SK-N-SH treated with all-trans-retinoic acid at 6 μM for 48 hours (cell line): ENCODE data around the gene TOMM7.

Experiments used
- ATAC-seq: fragments of 200-7000 bp; cut with Tn5 transposase; 3 replicates; pipeline ENCODE4 v1.9.1; 2020; ENCODE audit warnings: mild to moderate bottlenecking, moderate library complexity
- ARNTL ChIP-seq: fragments of 450-650 bp; formaldehyde crosslinking; IDR thresholded peaks from 2 replicates; pipeline ENCODE4 v1.5.0; 2020; ENCODE audit warnings: low read depth, mild to moderate bottlenecking, moderate library complexity, borderline replicate concordance
- BACH2 ChIP-seq: fragments of 250-450 bp; sonication (Bioruptor Pico); IDR thresholded peaks from 2 replicates; pipeline ENCODE4 v1.9.0; 2021; ENCODE audit warnings: mild to moderate bottlenecking, borderline replicate concordance
- CSDC2 ChIP-seq: fragments of 250-450 bp; sonication (Bioruptor Pico); IDR thresholded peaks from 2 replicates; pipeline ENCODE4 v1.5.0; 2020; ENCODE audit warnings: mild to moderate bottlenecking, moderate library complexity
- ISL1 ChIP-seq: fragments of 250-450 bp; sonication (Bioruptor Pico); IDR thresholded peaks from 2 replicates; pipeline ENCODE4 v2.1.2; 2022; ENCODE audit warnings: mild to moderate bottlenecking, moderate library complexity
- OSR1 ChIP-seq: fragments of 250-450 bp; sonication (Bioruptor Pico); IDR thresholded peaks from 2 replicates; pipeline ENCODE4 v1.8.0; 2022; ENCODE audit warnings: moderate library complexity, mild to moderate bottlenecking, inconsistent platforms
- PPARA ChIP-seq: fragments of 250-450 bp; sonication (Bioruptor Pico); IDR thresholded peaks from 2 replicates; pipeline ENCODE4 v1.5.0; 2020; ENCODE audit warnings: mild to moderate bottlenecking, borderline replicate concordance
- RARB ChIP-seq: fragments of 250-450 bp; sonication (Bioruptor Pico); IDR thresholded peaks from 2 replicates; pipeline ENCODE4 v1.8.0; 2021; ENCODE audit warnings: mild to moderate bottlenecking, moderate library complexity
- SNAI2 ChIP-seq: fragments of 250-450 bp; sonication (Bioruptor Pico); IDR thresholded peaks from 2 replicates; pipeline ENCODE4 v1.5.0; 2020; ENCODE audit warnings: mild to moderate bottlenecking, moderate library complexity
- TCF4 ChIP-seq: fragments of 250-450 bp; sonication (Bioruptor Pico); IDR thresholded peaks from 2 replicates; pipeline ENCODE4 v1.8.0; 2021; ENCODE audit warnings: mild to moderate bottlenecking, moderate library complexity, borderline replicate concordance
- TOX ChIP-seq: fragments of 250-450 bp; sonication (Bioruptor Pico); IDR thresholded peaks from 2 replicates; pipeline ENCODE4 v1.8.0; 2021; ENCODE audit warnings: mild to moderate bottlenecking, moderate library complexity, borderline replicate concordance
- ZC3H10 ChIP-seq: fragments of 250-450 bp; sonication (Bioruptor Pico); IDR thresholded peaks from 2 replicates; pipeline ENCODE4 v1.5.1; 2021; ENCODE audit warnings: mild to moderate bottlenecking, moderate library complexity
- ZFP3 ChIP-seq: fragments of 250-450 bp; sonication (Bioruptor Pico); IDR thresholded peaks from 2 replicates; pipeline ENCODE4 v1.5.0; 2020; ENCODE audit warnings: mild to moderate bottlenecking, moderate library complexity
- ZFP30 ChIP-seq: fragments of 450-650 bp; formaldehyde crosslinking; IDR thresholded peaks from 2 replicates; pipeline ENCODE4 v1.5.0; 2022; ENCODE audit warnings: mild to moderate bottlenecking, moderate library complexity
- ZNF565 ChIP-seq: fragments of 450-650 bp; formaldehyde crosslinking; conservative IDR thresholded peaks from 2 replicates; pipeline ENCODE4 v1.5.0; 2020; ENCODE audit warnings: low read depth, mild to moderate bottlenecking, moderate library complexity
- ZNF70 ChIP-seq: fragments of 450-650 bp; formaldehyde crosslinking; IDR thresholded peaks from 2 replicates; pipeline ENCODE4 v1.5.0; 2020; ENCODE audit warnings: mild to moderate bottlenecking, moderate library complexity
- ZNF8 ChIP-seq: fragments of 450-650 bp; formaldehyde crosslinking; IDR thresholded peaks from 2 replicates; pipeline ENCODE4 v1.5.0; 2020; ENCODE audit warnings: mild to moderate bottlenecking, moderate library complexity
- TF ChIP-seq, protein P1 (sequence below): fragments of 250-450 bp; sonication (Bioruptor Pico); IDR thresholded peaks from 2 replicates; pipeline ENCODE4 v1.5.1; 2020; ENCODE audit warnings: low read depth, mild to moderate bottlenecking, moderate library complexity
- TF ChIP-seq, protein P2 (sequence below): fragments of 250-450 bp; sonication (Bioruptor Pico); IDR thresholded peaks from 2 replicates; pipeline ENCODE4 v1.5.1; 2021; ENCODE audit warnings: mild to moderate bottlenecking, moderate library complexity
- TF ChIP-seq, protein P3 (sequence below): fragments of 250-450 bp; sonication (Bioruptor Pico); IDR thresholded peaks from 2 replicates; pipeline ENCODE4 v1.5.0; 2020; ENCODE audit warnings: mild to moderate bottlenecking, moderate library complexity
- TF ChIP-seq, protein P4 (sequence below): fragments of 250-450 bp; sonication (Bioruptor Pico); IDR thresholded peaks from 2 replicates; pipeline ENCODE4 v1.8.0; 2020; ENCODE audit warnings: mild to moderate bottlenecking, moderate library complexity, borderline replicate concordance
- TF ChIP-seq, protein P5 (sequence below): fragments of 250-450 bp; sonication (Bioruptor Pico); IDR thresholded peaks from 2 replicates; pipeline ENCODE4 v1.8.0; 2021; ENCODE audit warnings: low read depth, mild to moderate bottlenecking, moderate library complexity, borderline replicate concordance

Gene TOMM7

DNA sequence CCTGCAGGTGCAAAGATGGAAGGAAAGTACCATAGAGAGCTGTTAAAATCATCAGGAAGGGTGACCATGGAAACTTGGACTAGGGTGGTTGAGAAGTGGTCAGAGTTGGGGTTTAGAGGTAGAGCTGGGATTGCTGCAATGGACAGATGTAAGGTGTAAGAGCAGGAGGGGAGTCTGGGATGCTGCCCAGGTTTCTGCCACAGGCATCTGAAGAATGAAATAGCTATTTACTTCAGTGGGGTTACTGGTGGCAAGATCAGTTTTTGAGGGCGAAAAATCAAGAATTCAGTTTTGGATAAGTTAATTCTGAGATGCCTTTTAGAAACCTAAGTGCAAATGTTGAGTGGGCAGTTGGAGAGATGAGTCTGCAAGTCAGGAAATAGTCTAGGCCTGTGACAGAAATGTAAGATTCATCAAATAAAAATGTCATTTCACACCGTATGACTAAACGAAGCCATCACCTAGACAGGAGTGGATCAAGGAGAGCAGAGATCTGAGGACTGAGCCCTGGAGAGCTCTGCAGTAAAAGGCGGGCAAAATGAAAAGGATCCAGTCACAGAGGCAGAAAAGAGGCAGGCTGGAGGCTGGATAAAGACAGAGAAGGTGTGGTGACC is 22.7 kb upstream of the TOMM7 start (continued):
- TF ChIP-seq ZNF70 (CRISPR knock-in tag), result no peak
- no peak for TF ChIP-seq ZFP3 (CRISPR knock-in tag)
- TF ChIP-seq ZNF8, result no peak
- TF ChIP-seq TOX (CRISPR knock-in tag), result no peak

DNA sequence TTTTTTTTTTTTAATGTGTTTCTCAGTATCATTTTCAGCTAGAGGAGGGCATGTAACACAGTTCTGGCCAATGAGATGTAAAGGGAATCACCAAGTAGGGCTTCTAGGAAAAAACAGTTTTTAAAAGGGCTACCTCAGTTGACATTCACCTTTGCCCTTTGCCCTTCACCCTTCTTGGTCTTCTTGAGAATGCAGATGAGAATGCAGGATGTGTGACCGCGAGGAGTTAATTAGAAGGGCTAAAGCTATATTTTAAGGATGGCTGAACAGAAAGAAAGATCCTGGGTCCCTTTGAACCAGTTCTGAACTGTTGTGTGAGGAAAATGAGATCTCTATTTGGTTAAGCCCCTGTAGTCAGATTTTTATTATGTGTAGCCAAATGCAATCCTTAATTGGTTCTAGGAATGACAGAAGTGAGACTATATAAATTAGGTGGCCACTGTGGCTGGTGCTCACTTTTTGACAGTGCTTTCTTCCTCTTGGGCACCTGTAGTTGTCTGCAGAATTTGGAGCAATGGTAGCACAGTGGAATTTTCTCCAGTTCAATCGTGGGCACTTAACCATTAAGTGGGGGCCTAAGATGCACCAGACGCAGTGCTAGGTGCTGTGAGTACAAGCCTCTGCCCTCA is 21.1 kb upstream of the TOMM7 start:
- TF ChIP-seq, protein P1, sequence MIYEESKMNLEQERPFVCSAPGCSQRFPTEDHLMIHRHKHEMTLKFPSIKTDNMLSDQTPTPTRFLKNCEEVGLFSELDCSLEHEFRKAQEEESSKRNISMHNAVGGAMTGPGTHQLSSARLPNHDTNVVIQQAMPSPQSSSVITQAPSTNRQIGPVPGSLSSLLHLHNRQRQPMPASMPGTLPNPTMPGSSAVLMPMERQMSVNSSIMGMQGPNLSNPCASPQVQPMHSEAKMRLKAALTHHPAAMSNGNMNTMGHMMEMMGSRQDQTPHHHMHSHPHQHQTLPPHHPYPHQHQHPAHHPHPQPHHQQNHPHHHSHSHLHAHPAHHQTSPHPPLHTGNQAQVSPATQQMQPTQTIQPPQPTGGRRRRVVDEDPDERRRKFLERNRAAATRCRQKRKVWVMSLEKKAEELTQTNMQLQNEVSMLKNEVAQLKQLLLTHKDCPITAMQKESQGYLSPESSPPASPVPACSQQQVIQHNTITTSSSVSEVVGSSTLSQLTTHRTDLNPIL, result no peak
- no peak for TF ChIP-seq RARB (CRISPR knock-in tag)
- no peak for TF ChIP-seq ZNF565 (CRISPR knock-in tag)
- no peak for TF ChIP-seq ZFP30
- no peak for TF ChIP-seq ARNTL (CRISPR knock-in tag)
- no peak for TF ChIP-seq ISL1 (CRISPR knock-in tag)
- TF ChIP-seq ZNF70 (CRISPR knock-in tag), result no peak
- no peak for TF ChIP-seq PPARA
- TF ChIP-seq ZC3H10 (CRISPR knock-in tag), result no peak
- no peak for TF ChIP-seq ZFP3 (CRISPR knock-in tag)
- TF ChIP-seq, protein P2, sequence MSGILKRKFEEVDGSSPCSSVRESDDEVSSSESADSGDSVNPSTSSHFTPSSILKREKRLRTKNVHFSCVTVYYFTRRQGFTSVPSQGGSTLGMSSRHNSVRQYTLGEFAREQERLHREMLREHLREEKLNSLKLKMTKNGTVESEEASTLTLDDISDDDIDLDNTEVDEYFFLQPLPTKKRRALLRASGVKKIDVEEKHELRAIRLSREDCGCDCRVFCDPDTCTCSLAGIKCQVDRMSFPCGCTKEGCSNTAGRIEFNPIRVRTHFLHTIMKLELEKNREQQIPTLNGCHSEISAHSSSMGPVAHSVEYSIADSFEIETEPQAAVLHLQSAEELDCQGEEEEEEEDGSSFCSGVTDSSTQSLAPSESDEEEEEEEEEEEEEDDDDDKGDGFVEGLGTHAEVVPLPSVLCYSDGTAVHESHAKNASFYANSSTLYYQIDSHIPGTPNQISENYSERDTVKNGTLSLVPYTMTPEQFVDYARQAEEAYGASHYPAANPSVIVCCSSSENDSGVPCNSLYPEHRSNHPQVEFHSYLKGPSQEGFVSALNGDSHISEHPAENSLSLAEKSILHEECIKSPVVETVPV (CRISPR knock-in tag), result no peak
- TF ChIP-seq, protein P3, sequence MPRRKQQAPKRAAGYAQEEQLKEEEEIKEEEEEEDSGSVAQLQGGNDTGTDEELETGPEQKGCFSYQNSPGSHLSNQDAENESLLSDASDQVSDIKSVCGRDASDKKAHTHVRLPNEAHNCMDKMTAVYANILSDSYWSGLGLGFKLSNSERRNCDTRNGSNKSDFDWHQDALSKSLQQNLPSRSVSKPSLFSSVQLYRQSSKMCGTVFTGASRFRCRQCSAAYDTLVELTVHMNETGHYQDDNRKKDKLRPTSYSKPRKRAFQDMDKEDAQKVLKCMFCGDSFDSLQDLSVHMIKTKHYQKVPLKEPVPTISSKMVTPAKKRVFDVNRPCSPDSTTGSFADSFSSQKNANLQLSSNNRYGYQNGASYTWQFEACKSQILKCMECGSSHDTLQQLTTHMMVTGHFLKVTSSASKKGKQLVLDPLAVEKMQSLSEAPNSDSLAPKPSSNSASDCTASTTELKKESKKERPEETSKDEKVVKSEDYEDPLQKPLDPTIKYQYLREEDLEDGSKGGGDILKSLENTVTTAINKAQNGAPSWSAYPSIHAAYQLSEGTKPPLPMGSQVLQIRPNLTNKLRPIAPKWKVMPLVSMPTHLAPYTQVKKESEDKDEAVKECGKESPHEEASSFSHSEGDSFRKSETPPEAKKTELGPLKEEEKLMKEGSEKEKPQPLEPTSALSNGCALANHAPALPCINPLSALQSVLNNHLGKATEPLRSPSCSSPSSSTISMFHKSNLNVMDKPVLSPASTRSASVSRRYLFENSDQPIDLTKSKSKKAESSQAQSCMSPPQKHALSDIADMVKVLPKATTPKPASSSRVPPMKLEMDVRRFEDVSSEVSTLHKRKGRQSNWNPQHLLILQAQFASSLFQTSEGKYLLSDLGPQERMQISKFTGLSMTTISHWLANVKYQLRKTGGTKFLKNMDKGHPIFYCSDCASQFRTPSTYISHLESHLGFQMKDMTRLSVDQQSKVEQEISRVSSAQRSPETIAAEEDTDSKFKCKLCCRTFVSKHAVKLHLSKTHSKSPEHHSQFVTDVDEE (CRISPR knock-in tag), result no peak
- TF ChIP-seq, protein P4, sequence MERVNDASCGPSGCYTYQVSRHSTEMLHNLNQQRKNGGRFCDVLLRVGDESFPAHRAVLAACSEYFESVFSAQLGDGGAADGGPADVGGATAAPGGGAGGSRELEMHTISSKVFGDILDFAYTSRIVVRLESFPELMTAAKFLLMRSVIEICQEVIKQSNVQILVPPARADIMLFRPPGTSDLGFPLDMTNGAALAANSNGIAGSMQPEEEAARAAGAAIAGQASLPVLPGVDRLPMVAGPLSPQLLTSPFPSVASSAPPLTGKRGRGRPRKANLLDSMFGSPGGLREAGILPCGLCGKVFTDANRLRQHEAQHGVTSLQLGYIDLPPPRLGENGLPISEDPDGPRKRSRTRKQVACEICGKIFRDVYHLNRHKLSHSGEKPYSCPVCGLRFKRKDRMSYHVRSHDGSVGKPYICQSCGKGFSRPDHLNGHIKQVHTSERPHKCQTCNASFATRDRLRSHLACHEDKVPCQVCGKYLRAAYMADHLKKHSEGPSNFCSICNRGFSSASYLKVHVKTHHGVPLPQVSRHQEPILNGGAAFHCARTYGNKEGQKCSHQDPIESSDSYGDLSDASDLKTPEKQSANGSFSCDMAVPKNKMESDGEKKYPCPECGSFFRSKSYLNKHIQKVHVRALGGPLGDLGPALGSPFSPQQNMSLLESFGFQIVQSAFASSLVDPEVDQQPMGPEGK, result no peak
- ATAC-seq, result no peak

DNA sequence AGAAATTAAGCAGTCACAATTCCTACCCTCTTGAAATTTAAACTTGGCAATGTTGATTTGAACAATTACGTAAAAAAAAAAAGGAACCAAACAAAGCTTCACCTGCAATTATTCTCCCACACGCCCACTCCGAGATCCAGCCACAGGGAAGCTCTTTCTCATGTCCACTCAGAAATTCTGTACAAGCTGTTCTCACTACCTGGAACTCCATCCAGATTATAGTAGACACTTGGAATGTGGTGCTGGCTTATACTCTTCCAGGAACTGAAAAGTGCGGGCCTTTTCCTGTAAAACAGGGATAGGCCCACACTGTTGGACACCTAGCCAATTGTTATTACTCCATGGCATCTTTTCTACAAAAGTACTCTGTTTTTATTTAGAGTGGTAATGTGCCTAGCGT is 20.3 kb upstream of the TOMM7 start:
- ATAC-seq, result no peak
- TF ChIP-seq, protein P1, result no peak
- TF ChIP-seq CSDC2 (CRISPR knock-in tag) (no peak), PPARA (no peak), ZC3H10 (CRISPR knock-in tag) (no peak), BACH2 (no peak), RARB (CRISPR knock-in tag) (no peak), TOX (CRISPR knock-in tag) (no peak), ZNF8 (no peak), SNAI2 (CRISPR knock-in tag) (no peak), OSR1 (CRISPR knock-in tag) (no peak), ZFP30 (no peak), ZNF70 (CRISPR knock-in tag) (no peak), TCF4 (no peak)
- TF ChIP-seq, protein P5, sequence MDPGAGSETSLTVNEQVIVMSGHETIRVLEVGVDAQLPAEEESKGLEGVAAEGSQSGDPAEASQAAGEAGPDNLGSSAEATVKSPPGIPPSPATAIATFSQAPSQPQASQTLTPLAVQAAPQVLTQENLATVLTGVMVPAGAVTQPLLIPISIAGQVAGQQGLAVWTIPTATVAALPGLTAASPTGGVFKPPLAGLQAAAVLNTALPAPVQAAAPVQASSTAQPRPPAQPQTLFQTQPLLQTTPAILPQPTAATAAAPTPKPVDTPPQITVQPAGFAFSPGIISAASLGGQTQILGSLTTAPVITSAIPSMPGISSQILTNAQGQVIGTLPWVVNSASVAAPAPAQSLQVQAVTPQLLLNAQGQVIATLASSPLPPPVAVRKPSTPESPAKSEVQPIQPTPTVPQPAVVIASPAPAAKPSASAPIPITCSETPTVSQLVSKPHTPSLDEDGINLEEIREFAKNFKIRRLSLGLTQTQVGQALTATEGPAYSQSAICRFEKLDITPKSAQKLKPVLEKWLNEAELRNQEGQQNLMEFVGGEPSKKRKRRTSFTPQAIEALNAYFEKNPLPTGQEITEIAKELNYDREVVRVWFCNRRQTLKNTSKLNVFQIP (CRISPR knock-in tag), result no peak
- TF ChIP-seq, protein P4, result no peak
- TF ChIP-seq, protein P3 (CRISPR knock-in tag), result no peak
